SH-SY5Y (cell line): ENCODE data around the gene GNG11.
A peak's percentile ranks its signal among the peaks of the same experiment; 100 is the strongest.

Source experiments
- GATA2 ChIP-seq: IDR thresholded peaks from 2 replicates; pipeline ENCODE4 v1.6.1; 2011; ENCODE audit warnings: mild to moderate bottlenecking, low read depth, low read length
- GATA3 ChIP-seq: IDR thresholded peaks from 2 replicates; pipeline ENCODE4 v1.6.1; 2011; ENCODE audit warnings: low read depth, mild to moderate bottlenecking, low read length, moderate library complexity

GNG11 gene

DNA sequence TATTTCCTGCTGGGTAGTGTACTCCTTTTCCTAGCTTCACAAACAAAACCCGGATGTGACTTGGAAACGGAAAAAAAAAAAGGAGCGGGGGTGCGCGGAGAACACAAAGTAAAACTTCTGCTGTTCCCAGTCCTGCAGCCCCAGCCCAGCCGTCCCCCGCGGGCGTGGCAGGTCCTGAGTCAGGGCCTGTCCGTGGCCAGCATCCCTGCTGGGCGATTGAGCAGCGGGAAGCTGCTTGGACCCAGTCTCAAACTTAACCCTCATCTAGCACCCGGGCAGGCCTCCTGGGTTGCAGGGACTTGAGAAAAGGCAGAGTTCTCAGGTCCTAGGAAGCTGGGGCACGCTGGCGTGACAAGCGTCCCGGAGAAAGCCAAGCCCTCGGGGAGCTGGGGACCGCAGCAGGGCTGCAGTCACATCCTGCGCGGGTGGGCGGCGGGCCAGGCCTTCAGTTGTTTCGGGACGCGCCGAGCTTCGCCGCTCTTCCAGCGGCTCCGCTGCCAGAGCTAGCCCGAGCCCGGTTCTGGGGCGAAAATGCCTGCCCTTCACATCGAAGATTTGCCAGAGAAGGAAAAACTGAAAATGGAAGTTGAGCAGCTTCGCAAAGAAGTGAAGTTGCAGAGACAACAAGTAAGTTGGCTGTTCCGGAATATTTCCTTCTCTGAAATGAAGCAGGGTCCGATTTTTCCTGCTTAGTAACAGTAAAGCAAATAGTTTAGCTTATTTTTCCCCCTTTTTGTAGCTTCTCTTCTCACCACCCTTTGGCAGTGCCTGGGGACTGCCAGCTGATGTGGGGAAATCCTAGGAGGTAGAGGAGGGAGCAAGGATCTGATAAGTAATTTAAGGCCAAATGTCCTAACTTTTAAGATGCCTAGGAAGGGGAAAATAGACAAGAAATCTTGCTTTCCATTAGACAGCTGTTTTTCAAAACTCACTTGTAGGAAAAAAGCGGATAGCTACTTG is at the start of gene GNG11:
Gene GNG11, plus strand, starts transcription at position 129 of the 960 bp plus-strand sequence. Its CDS starts 403 bp downstream, at position 532.
- no peak for TF ChIP-seq GATA3
- TF ChIP-seq GATA2, result peak; percentile 12; the same call in 1 of the 2 replicates

- TF ChIP-seq GATA2 (no peak), GATA3 (no peak)
Observed at GRCh38 chr7:93873998-93874574, 47.4 kb upstream of the GNG11 start.

- TF ChIP-seq GATA2 (no peak), GATA3 (no peak)
Observed at GRCh38 chr7:93877742-93878141, 43.8 kb upstream of the GNG11 start.

GRCh38 chr7:93879356-93879755 is 42.2 kb upstream of the GNG11 start:
- TF ChIP-seq GATA3 (no peak), GATA2 (no peak)

DNA sequence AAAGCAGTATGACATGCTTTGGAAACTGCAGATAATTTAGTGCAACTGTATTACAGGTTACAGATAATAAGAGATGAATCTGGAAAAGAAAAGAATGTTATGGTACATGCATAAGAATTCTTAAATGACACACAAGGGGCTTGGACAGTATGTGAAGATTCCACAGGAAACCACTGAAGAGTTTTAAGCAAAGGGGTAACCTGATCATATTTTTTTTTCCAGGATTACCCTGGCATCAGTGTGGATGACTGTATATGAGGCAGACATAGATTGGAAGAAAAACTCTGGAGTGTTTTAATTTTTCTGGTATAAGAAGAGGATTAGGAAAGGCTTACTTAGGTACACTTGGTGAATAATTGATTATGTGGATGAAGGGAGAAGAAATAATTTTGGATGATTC is 39.1 kb upstream of the GNG11 start:
- TF ChIP-seq GATA2 (no peak), GATA3 (no peak)

- TF ChIP-seq GATA3 (no peak), GATA2 (no peak)
Observed at GRCh38 chr7:93883078-93883916, 38.2 kb upstream of the GNG11 start.

GRCh38 chr7:93883917-93884345 is 37.6 kb upstream of the GNG11 start:
- TF ChIP-seq GATA2 (no peak), GATA3 (no peak)

DNA sequence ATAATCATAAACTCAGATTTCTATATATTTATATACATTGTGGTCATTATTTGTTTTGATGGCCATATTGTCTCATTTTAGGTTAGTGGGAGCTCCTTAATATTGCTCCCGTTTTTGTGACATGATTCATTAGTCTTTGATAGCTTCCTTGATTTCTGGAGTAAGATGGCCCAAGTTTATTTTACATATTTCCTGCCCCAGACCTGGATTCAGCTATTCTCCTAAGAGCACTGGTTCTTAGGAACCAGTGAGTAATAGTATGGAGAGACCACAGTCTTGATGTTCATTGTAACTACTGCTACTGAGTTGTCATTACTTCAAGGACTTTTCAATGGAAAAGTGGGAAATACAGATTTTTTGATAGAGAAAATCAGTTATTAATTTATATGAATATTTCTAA is 37.0 kb upstream of the GNG11 start:
- no peak for TF ChIP-seq GATA3
- no peak for TF ChIP-seq GATA2

- no peak for TF ChIP-seq GATA2
- no peak for TF ChIP-seq GATA3
Observed at GRCh38 chr7:93889261-93889660, 32.3 kb upstream of the GNG11 start.

GRCh38 chr7:93890041-93890463 is 31.5 kb upstream of the GNG11 start:
- TF ChIP-seq GATA2 (no peak), GATA3 (no peak)

- no peak; the same call in 1 of the 2 replicates for TF ChIP-seq GATA2
- no peak for TF ChIP-seq GATA3
Observed at GRCh38 chr7:93890464-93891068, 31.0 kb upstream of the GNG11 start, which contains the start of gene TFPI2. Gene TFPI2 (minus strand): TSS chr7:93890753. CDS start chr7:93890678, 75 bp downstream.

DNA sequence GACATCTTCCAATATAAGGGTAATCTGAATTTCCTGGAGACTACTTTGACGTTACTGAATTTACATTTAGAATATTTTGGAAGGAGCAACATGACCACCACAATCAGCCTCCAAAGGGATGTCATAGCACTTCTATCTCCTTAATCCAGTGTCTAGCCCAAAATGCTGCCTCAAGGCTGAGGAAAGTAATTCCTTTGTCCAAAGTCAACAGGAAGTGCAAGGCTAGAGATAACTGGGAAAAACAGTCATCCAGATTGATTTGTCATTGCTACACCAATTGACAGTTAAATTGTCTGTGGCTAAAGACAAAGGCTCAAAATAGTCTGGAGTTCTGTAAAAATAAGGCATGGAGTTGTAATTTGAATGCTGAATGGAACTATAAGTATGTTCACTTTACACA is 27.1 kb upstream of the GNG11 start:
- TF ChIP-seq GATA2 (no peak), GATA3 (no peak)

DNA sequence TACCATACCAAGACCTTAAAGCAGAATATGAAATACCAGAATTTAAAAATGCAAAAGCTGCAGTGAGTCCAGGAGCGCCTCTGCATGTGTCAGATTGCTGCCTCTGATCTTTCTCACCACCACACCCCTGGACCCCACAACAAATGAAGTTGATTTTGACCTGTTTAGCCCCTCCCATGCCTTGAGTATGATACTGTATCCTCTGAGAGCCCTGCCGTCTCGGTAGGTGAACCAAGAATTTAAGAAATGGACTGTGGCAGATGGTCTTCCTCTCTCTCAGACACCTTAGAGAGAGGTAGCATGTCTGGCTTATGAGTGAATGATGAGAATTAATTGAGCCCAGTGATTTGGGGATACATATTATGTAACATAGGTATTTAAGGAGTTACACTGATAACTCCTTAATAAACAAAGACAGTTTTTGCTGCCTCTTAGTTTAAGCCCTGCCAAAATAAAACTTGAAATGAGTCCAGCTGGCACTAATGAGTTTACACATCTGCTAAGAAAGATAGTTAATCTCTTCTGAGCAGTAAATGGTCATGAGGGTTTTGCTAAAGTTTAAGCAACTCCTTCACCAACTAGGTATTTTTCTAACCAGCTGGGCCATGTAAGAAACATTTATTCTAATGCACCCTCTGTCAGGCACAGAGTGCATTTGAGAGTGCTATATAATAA is 26.4 kb upstream of the GNG11 start:
- TF ChIP-seq GATA3 (no peak), GATA2 (no peak)
